Lower lobe of right lung (tissue), 2 donors: ENCODE measurements around the gene LY6G5B. TPM values are rescaled to one million over a fixed set of nuclear protein-coding genes. Genes with fewer than 3 reads are reported as not detected.

Experiments used
- ATAC-seq, 2 donors: fragments of 200-7000 bp; cut with Tn5 transposase; one replicate each; pipeline ENCODE4 v1.9.1; 2020 to 2022; ENCODE audit warnings: mild to moderate bottlenecking in 2 of 2, moderate library complexity in 2 of 2
- DNase-seq: peaks from one replicate; pipeline ENCODE4 v3.0.0-alpha.2; 2020
- H3K27ac ChIP-seq: fragments of 200-600 bp; one replicate; pipeline ENCODE4 v1.8.0; 2022
- H3K27me3 ChIP-seq: fragments of 200-600 bp; one replicate; pipeline ENCODE4 v1.8.0; 2022; ENCODE audit warnings: low read depth
- H3K36me3 ChIP-seq: fragments of 200-600 bp; one replicate; pipeline ENCODE4 v1.8.0; 2022; ENCODE audit warnings: mild to moderate bottlenecking
- H3K4me1 ChIP-seq: fragments of 200-600 bp; one replicate; pipeline ENCODE4 v1.8.0; 2022
- H3K4me3 ChIP-seq: fragments of 200-600 bp; one replicate; pipeline ENCODE4 v1.8.0; 2022; ENCODE audit warnings: mild to moderate bottlenecking
- H3K9me3 ChIP-seq: fragments of 200-600 bp; one replicate; pipeline ENCODE4 v1.8.0; 2022
- intact Hi-C: fragments of 100-400 bp; cut with DNase I; formaldehyde crosslinking; loops from one replicate; pipeline ENCODE4 v1.11.0; 2022
- microRNA-seq: library from miRNA; unstranded; fragments of <30 nt; microRNA quantifications from one replicate; pipeline ENCODE4 v1.2.0, GENCODE V29; 2020; ENCODE audit warnings: borderline number of aligned reads
- total RNA-seq: library from RNA; stranded (reverse); fragmentation: NEBNext Ultra II Directional; extraction: Animal tissue kit (Norgen Biotek cat#: 25700); gene quantifications from one replicate; pipeline ENCODE4 v1.2.1, GENCODE V29; 2021
- TF ChIP-seq, protein P1 (sequence below): fragments of 200-600 bp; IDR thresholded peaks from one replicate; pipeline ENCODE4 v1.8.0; 2022; ENCODE audit warnings: antibody characterized with exemption, mild to moderate bottlenecking
- donor health status: DM: no; HTN: yes; CAD: no; lungs with severe emphysema.

Gene LY6G5B
- total RNA-seq, 1 donor from 2014 or later = 11.0 TPM

DNA sequence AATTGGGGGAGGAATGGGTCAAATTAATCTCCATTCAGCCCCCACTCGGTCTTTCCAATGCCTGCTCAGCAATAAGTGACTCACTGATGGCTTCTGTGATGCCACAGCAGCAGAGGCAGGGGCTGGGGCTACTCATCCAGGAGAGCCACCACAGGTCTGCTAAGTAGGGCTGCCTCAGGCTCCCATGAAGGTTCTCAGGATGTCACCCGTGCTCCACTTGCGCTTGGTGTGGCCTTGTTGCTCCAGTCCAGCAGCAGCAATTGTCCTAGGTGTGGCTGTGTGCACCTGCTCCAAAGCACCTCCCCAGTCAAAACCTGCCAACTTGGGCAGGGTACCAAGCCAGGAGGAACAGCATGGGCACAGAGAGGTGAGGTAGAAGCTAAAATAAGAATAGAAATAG is 52.4 kb downstream of the LY6G5B start:
- no peak overlapping the region for H3K27ac ChIP-seq
- ATAC-seq = no peak
- H3K4me3 ChIP-seq = no peak overlapping the region
- no peaks in the 10 kb centered on the region for H3K9me3 ChIP-seq
- no peaks in the 10 kb centered on the region for H3K27me3 ChIP-seq
- TF ChIP-seq, protein P1, sequence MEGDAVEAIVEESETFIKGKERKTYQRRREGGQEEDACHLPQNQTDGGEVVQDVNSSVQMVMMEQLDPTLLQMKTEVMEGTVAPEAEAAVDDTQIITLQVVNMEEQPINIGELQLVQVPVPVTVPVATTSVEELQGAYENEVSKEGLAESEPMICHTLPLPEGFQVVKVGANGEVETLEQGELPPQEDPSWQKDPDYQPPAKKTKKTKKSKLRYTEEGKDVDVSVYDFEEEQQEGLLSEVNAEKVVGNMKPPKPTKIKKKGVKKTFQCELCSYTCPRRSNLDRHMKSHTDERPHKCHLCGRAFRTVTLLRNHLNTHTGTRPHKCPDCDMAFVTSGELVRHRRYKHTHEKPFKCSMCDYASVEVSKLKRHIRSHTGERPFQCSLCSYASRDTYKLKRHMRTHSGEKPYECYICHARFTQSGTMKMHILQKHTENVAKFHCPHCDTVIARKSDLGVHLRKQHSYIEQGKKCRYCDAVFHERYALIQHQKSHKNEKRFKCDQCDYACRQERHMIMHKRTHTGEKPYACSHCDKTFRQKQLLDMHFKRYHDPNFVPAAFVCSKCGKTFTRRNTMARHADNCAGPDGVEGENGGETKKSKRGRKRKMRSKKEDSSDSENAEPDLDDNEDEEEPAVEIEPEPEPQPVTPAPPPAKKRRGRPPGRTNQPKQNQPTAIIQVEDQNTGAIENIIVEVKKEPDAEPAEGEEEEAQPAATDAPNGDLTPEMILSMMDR = no peak
- DNase-seq = peak; percentile 24
- intact Hi-C loops = no loop called here
- H3K36me3 ChIP-seq = peaks cover 12% of the 10 kb centered on the region
- H3K4me1 ChIP-seq = peaks cover 17% of the 10 kb centered on the region

Small RNA genes lying within 50 kb of the gene (microRNA-seq; reads per million reads assigned to microRNA genes)
- gene MIR4646 = not detected
- gene MIR6832 = not detected

Other genes starting within 250 kb of the LY6G5B start
- gene MICB, start 171.8 kb upstream of the LY6G5B start, total RNA-seq = 13.8 TPM
- gene MCCD1, start 141.0 kb upstream of the LY6G5B start, total RNA-seq = not detected
- gene DDX39B, start 128.0 kb upstream of the LY6G5B start, total RNA-seq = 265 TPM
- 1.6 TPM for gene ATP6V1G2, start 123.4 kb upstream of the LY6G5B start, total RNA-seq
- 17.8 TPM for gene NFKBIL1, start 122.4 kb upstream of the LY6G5B start, total RNA-seq
- gene LTA, start 97.7 kb upstream of the LY6G5B start, total RNA-seq = not detected
- gene TNF, start 94.4 kb upstream of the LY6G5B start, total RNA-seq = 4.5 TPM
- gene LTB, start 87.6 kb upstream of the LY6G5B start, total RNA-seq = 10.0 TPM
- 127 TPM for gene LST1, start 83.7 kb upstream of the LY6G5B start, total RNA-seq
- 2.6 TPM for gene NCR3, start 77.0 kb upstream of the LY6G5B start, total RNA-seq
- gene AIF1, start 54.7 kb upstream of the LY6G5B start, total RNA-seq = 109 TPM
- gene PRRC2A, start 49.3 kb upstream of the LY6G5B start, total RNA-seq = 133 TPM
- gene BAG6, start 17.3 kb upstream of the LY6G5B start, total RNA-seq = 253 TPM
- gene APOM, start 14.1 kb upstream of the LY6G5B start, total RNA-seq = 1.6 TPM
- 24.7 TPM for gene C6orf47, start 9.2 kb upstream of the LY6G5B start, total RNA-seq
- 15.4 TPM for gene GPANK1, start 5.0 kb upstream of the LY6G5B start, total RNA-seq
- gene CSNK2B, start 3.9 kb upstream of the LY6G5B start, total RNA-seq = 117 TPM
- 2.9 TPM for gene LY6G5C, start 11.1 kb downstream of the LY6G5B start, total RNA-seq
- gene ABHD16A, start 33.3 kb downstream of the LY6G5B start, total RNA-seq = 56.4 TPM
- 0.97 TPM for gene LY6G6F, start 36.9 kb downstream of the LY6G5B start, total RNA-seq
- not detected for gene LY6G6D, start 45.4 kb downstream of the LY6G5B start, total RNA-seq
- not detected for gene LY6G6C, start 51.8 kb downstream of the LY6G5B start, total RNA-seq
- 2.6 TPM for gene MPIG6B, start 53.4 kb downstream of the LY6G5B start, total RNA-seq
- gene DDAH2, start 59.3 kb downstream of the LY6G5B start, total RNA-seq = 67.0 TPM
- gene CLIC1, start 66.6 kb downstream of the LY6G5B start, total RNA-seq = 310 TPM
- gene MSH5, start 70.0 kb downstream of the LY6G5B start, total RNA-seq = 14.9 TPM
- 1.2 TPM for gene SAPCD1, start 92.7 kb downstream of the LY6G5B start, total RNA-seq
- gene VWA7, start 107.4 kb downstream of the LY6G5B start, total RNA-seq = 4.2 TPM
- 44.1 TPM for gene VARS1, start 125.8 kb downstream of the LY6G5B start, total RNA-seq
- 30.5 TPM for gene LSM2, start 137.0 kb downstream of the LY6G5B start, total RNA-seq
- 2.5 TPM for gene HSPA1L, start 145.3 kb downstream of the LY6G5B start, total RNA-seq
- gene HSPA1A, start 145.6 kb downstream of the LY6G5B start, total RNA-seq = 230 TPM
- 122 TPM for gene HSPA1B, start 157.8 kb downstream of the LY6G5B start, total RNA-seq
- 70.5 TPM for gene NEU1, start 192.8 kb downstream of the LY6G5B start, total RNA-seq
- 53.7 TPM for gene SLC44A4, start 209.0 kb downstream of the LY6G5B start, total RNA-seq
- 46.0 TPM for gene EHMT2, start 227.7 kb downstream of the LY6G5B start, total RNA-seq
- 5.1 TPM for gene ZBTB12, start 232.1 kb downstream of the LY6G5B start, total RNA-seq